Natural killer cell treated with Interleukin-12 subunit alpha and Interleukin-12 subunit beta and Interleukin-15 and Interleukin-18, amount 100 ng/mL, for 72 hours (primary cell): ENCODE results near the gene PLOD2. TPM values are rescaled to one million over a fixed set of nuclear protein-coding genes. Genes with fewer than 3 reads are reported as not detected.

ENCODE experiments used
- ATAC-seq, 2 donors: fragments of 150-1000 bp; cut with Tn5 transposase in 1 of 2; sonication (Bioruptor Pico), chemical (Tn5 transposase) in 1 of 2; 2 replicates each; pipeline ENCODE4 v1.10.0; 2021
- DNase-seq: peaks from one replicate; pipeline ENCODE4 v3.0.0; 2022; ENCODE audit warnings: low spot score
- H3K27ac Mint-ChIP-seq, 2 donors: 1 replicate in 1 of 2; 2 replicates in 1 of 2; pipeline ENCODE4 v1.8.0; 2022; ENCODE audit warnings: mixed read lengths in 2 of 2, mild to moderate bottlenecking in 1 of 2, moderate library complexity in 1 of 2
- H3K27me3 Mint-ChIP-seq, 2 donors: 1 replicate in 1 of 2; 2 replicates in 1 of 2; pipeline ENCODE4 v1.8.0; 2022; ENCODE audit warnings: mixed read lengths in 2 of 2
- H3K36me3 Mint-ChIP-seq: one replicate; pipeline ENCODE4 v1.8.0; 2022; ENCODE audit warnings: mixed read lengths
- H3K4me1 Mint-ChIP-seq, 2 donors: 1 replicate in 1 of 2; 2 replicates in 1 of 2; pipeline ENCODE4 v1.8.0; 2022; ENCODE audit warnings: low read depth in 2 of 2, mixed read lengths in 2 of 2, mild to moderate bottlenecking in 1 of 2
- H3K4me3 Mint-ChIP-seq: one replicate; pipeline ENCODE4 v1.8.0; 2022; ENCODE audit warnings: mixed read lengths
- H3K9me3 Mint-ChIP-seq: 2 replicates; pipeline ENCODE4 v1.8.0; 2022; ENCODE audit warnings: mixed read lengths
- total RNA-seq, 2 donors: library from RNA; stranded (reverse); gene quantifications; one replicate each; pipeline ENCODE4 v1.2.3, GENCODE V29; 2022

Gene PLOD2
- total RNA-seq, 2 donors from 2014 or later = 1.0 to 1.3 TPM

DNA sequence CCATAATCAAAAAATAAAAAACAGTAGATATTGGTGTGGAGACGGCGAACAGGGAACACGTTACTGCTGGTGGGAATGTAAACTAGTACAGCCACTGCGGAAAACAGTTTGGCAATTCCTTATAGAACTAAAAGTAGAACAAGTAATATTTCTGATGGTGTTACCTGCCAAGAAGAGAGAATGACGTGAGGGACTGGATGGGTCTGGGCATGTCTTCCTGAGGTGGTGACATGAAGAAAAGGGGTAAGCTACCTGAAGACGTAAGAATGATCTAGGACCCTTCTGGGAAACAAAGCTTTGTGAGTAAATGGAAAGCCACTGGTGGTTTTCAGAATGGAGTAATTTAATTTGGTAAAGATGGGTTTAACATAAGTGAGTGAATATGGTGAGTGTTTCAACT, 19.4 kb upstream of the PLOD2 start:
- Mint-ChIP-seq H3K4me1 (no peaks in the 10 kb centered on the region), H3K4me3 (no peak overlapping the region), H3K27me3 (peaks cover 0 to 4% of the 10 kb centered on the region in 2 donors), H3K36me3 (no peaks in the 10 kb centered on the region), H3K27ac (no peak overlapping the region), H3K9me3 (no peaks in the 10 kb centered on the region)
- ATAC-seq (no peak), DNase-seq (no peak)

DNA sequence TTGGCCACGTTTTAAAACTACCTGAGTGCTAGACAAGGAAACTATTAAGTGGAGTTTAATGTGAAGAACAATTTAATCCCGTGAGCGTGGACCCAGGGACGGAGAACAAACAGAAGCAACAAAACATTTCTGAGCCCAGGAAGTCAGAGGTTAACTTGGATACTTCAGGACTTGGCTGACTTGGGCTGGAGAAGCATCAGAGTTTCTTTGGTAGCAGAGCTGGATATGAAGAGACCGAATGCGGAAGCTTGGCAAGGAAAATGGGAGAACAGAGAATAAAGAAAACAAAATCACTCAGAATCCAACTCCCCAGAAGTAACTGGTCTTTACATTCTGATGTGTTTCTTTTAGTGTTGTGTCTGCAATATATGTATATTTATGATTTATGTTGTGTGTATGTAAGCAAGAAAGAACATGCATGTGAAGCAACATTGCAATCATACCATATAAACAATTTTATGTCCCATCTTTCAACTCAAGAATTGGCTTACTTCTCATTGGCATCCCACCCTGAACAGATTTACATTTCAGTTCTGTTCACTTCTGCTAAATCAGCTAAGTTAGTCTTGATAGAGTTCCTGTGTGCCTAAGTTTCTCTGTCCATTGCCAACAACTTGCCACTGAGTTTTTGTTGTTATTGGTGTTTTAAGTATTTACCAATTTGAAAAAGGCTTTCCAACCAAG, 17.2 kb upstream of the PLOD2 start:
- Mint-ChIP-seq H3K27me3 (peaks cover under 1 to 6% of the 10 kb centered on the region in 2 donors), H3K36me3 (no peaks in the 10 kb centered on the region), H3K4me3 (no peak overlapping the region), H3K9me3 (peaks cover under 1% of the 10 kb centered on the region), H3K4me1 (no peaks in the 10 kb centered on the region), H3K27ac (no peak overlapping the region)
- DNase-seq (no peak), ATAC-seq (no peak)

DNA sequence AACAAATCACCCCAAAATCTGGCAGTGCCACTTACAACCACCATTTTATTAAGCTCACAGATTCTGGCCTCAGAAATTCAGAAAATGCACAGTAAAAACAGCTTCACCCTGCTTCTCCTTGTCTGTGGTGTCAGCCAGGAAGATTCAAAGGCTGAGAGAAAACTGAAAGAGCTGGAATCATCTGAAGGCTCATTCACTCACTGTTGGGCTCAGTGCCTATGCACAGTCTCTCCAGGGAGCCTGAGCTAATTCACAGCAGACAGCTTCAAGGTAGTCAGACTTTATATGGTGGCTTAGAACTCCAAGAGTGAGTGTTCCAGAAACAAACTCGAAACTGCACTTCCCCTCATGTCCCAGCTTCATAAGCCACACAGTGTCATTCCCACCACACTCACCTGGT, 16.5 kb upstream of the PLOD2 start:
- Mint-ChIP-seq H3K4me1 (no peaks in the 10 kb centered on the region), H3K36me3 (no peaks in the 10 kb centered on the region), H3K27me3 (peaks cover 4 to 12% of the 10 kb centered on the region in 2 donors), H3K27ac (no peak overlapping the region), H3K4me3 (no peak overlapping the region), H3K9me3 (peaks cover 4% of the 10 kb centered on the region)
- DNase-seq = no peak
- ATAC-seq = no peak

DNA sequence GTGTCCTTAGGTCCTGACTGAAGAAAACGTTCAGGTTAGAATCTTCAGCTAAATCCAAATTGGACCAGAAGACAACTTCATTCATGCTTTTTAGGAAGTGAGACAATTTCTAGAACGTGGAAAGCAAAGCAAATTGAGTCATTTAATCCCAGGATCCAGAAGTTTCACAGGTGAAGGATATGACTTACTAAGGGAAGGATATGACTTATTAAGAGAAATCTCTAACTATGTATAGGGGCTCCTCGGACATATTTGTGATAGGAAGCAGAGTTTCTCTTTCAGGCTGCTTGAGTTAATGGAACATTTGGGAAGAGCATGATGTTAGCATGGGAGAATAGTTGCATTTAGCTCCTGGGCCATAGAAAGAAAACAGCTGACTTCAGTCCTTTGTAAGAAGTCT, 16.1 kb upstream of the PLOD2 start:
- ATAC-seq (no peak), DNase-seq (no peak)
- Mint-ChIP-seq H3K27me3 (peaks cover 4 to 12% of the 10 kb centered on the region in 2 donors), H3K27ac (no peak overlapping the region), H3K4me1 (no peaks in the 10 kb centered on the region), H3K9me3 (peaks cover 4% of the 10 kb centered on the region), H3K4me3 (no peak overlapping the region), H3K36me3 (no peaks in the 10 kb centered on the region)

DNA sequence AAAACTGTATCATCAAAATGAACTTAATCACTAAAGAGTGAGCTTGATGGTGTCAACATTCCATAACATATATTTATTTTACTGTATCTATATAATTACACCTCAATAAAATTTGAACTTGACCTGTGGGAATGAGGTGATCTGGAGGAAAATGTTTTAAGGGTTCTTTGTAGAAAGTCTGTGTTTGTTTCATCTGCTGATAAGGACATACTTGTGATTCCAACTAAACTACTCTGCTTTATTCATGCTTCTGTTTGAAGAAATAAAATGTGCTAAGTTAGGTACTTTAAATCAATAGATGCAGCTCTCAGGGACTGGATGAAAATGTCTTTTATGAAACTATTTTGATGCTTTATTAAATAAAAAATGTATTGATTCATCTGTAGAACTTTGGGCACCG, 11.6 kb upstream of the PLOD2 start:
- Mint-ChIP-seq H3K4me1 (no peaks in the 10 kb centered on the region), H3K27ac (no peak overlapping the region), H3K4me3 (no peak overlapping the region), H3K36me3 (no peaks in the 10 kb centered on the region), H3K27me3 (peaks cover 4 to 20% of the 10 kb centered on the region in 2 donors), H3K9me3 (peaks cover 4% of the 10 kb centered on the region)
- ATAC-seq = no peak
- DNase-seq = no peak

DNA sequence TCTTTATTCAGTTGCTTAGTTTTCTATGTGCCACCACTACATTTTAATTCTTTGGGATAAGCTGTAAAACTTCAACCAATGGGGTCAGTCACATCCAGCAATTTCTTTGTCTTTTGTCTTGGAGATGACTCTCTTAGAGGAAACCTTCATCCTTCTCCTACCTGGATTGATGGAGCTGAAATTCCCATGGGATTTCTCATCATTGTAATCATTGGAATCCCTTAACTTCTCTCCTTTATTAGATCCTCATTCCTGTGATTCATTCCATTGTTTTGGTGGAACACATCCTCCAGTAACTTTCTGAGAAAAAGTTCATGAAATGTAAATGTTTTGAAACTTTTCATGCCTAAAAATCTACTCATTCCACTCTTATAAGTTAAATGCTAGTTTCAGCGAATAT, 9.6 kb upstream of the PLOD2 start:
- no peak overlapping the region for H3K4me3 Mint-ChIP-seq
- H3K27me3 Mint-ChIP-seq = peaks cover 4 to 15% of the 10 kb centered on the region in 2 donors
- H3K36me3 Mint-ChIP-seq = no peaks in the 10 kb centered on the region
- H3K9me3 Mint-ChIP-seq = peaks cover 4% of the 10 kb centered on the region
- H3K4me1 Mint-ChIP-seq = no peaks in the 10 kb centered on the region
- DNase-seq (no peak), ATAC-seq (no peak)
- no peak overlapping the region for H3K27ac Mint-ChIP-seq

DNA sequence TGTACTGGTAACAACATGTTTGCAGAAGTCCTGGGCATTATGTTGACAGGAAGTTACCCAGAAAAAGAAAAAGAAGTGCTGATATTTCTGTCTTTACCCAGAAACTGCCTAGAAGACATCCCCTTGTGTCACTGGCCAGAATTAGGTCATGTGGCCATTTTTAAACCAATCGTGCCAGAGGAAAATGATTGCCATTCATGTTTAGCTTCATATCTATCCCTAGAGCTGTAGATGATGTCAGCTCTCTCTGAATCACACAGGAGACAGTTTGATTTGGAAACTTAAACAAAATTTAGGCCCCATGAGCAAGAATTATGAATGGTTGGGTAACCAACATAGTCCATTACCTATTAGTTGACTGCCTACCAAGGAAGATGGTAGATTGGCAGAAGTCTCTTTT, 8.9 kb upstream of the PLOD2 start:
- H3K4me3 Mint-ChIP-seq = no peak overlapping the region
- no peak for DNase-seq

DNA sequence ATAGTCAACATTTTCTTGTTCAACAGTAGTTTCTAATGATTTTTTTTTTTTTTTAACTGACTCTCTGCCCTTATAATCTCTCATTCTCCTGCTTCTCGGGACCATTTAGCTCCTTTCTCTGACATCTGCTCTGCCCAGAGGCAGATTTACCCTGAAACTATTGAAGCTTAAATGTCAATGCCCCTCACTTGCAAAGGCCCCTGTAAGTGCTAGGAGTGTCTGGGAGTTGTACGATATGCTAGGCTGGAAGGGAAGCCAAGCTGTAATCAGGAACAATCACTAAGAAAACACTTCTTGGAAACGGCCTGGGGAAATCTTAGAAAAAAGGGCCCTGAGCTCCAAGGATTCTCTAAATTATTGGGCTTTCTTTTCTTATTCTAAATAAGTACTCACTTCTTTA, 5.8 kb upstream of the PLOD2 start:
- Mint-ChIP-seq H3K4me1 (peaks cover 0 to 5% of the 10 kb centered on the region in 2 donors), H3K36me3 (peaks cover 6% of the 10 kb centered on the region), H3K9me3 (peaks cover 4% of the 10 kb centered on the region), H3K27me3 (peaks cover 10 to 39% of the 10 kb centered on the region in 2 donors), H3K27ac (no peak overlapping the region), H3K4me3 (no peak overlapping the region)
- DNase-seq (no peak), ATAC-seq (no peak)

More for the DNA sequence above, 8.9 kb upstream of the PLOD2 start:
- no peaks in the 10 kb centered on the region for H3K4me1 Mint-ChIP-seq
- ATAC-seq = no peak
- no peak overlapping the region for H3K27ac Mint-ChIP-seq
- no peaks in the 10 kb centered on the region for H3K36me3 Mint-ChIP-seq
- peaks cover 4 to 22% of the 10 kb centered on the region in 2 donors for H3K27me3 Mint-ChIP-seq
- peaks cover 4% of the 10 kb centered on the region for H3K9me3 Mint-ChIP-seq

DNA sequence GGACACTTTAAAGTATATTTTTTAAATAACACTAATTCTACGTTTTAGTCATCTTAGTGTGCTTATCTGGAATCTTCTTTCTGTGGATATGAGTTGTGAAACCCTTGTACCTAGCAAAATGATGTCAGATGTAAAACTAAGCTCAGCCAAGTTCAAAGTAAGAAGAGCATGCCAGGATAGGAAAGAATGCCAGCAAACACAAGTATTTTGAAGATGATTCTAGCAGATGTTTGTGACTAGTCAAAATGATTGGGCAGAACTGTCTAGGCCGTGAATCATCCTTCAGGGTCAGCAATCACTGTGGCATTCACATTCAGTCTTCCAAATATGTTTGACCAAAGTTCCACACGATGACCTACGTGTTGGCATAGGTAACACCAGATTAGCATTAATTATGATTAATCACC, 5.4 kb upstream of the PLOD2 start:
- peaks cover 4% of the 10 kb centered on the region for H3K9me3 Mint-ChIP-seq
- H3K4me1 Mint-ChIP-seq = peaks cover 0 to 5% of the 10 kb centered on the region in 2 donors
- ATAC-seq = no peak
- H3K27ac Mint-ChIP-seq = no peak overlapping the region
- no peak overlapping the region for H3K4me3 Mint-ChIP-seq
- no peak for DNase-seq
- peaks cover 10 to 39% of the 10 kb centered on the region in 2 donors for H3K27me3 Mint-ChIP-seq
- peaks cover 6% of the 10 kb centered on the region for H3K36me3 Mint-ChIP-seq

DNA sequence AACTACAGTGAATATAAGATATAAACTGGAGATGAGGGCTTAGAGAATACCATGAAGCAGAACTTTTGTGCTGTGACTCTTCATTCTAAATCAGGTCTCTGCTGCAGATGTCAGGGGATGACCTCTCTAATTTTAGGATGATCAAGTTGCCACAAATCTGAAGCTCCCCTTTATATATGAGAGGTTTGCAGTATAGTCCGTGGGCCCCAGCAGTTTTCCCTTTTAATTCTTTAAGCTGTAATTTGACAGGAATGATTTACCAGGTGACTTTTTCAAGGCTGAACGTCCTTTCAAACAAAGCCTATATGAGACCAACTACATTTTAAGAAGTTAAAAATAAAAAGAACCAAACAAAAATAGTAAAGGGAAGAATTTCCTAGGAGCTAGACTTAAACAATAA, 4.9 kb upstream of the PLOD2 start:
- Mint-ChIP-seq H3K4me1 (peaks cover 0 to 5% of the 10 kb centered on the region in 2 donors), H3K4me3 (no peak overlapping the region), H3K36me3 (peaks cover 6% of the 10 kb centered on the region), H3K27ac (no peak overlapping the region), H3K27me3 (peaks cover 10 to 35% of the 10 kb centered on the region in 2 donors), H3K9me3 (peaks cover 4% of the 10 kb centered on the region)
- ATAC-seq (no peak), DNase-seq (no peak)

DNA sequence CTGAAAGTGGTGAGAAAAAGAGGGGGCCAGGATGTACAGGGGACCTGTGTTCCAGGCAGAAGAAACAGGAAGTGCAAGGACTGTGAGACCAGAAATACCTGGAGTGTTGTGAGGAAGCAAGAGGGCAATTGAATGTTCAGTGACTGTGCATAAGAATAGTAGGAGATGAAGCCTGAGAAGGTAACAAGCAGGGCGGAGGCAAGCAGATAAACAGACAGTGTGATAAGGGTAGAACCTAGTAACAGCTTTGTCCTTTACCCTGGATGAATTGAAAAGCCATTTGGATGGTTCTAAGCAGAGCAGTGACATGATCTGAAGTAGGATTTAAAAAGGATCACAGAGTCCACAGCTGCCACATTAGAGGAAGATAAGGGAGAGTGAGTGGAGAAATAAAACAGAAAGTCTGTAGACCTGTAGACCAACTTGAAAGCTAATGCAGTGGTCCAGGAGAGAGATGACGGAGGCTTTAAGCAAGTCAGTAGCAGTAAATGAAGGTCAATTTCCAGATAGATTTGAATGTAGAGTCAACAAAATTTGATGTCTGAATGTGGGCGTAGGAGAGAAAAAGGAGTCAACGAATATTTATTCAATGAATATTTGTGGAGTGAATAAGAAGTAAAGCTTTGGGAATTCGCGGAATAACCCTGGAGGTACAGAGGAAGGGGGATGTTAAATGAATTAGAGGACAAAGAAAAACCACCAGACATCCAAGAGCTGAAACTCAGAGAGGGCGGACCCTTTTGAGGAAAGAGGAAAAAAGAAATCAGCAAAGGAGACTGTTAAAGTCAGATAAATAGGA, 4.2 kb upstream of the PLOD2 start:
- no peak for ATAC-seq
- peaks cover 0 to 5% of the 10 kb centered on the region in 2 donors for H3K4me1 Mint-ChIP-seq
- no peak overlapping the region for H3K4me3 Mint-ChIP-seq
- peaks cover 4% of the 10 kb centered on the region for H3K9me3 Mint-ChIP-seq
- DNase-seq = no peak
- no peak overlapping the region for H3K27ac Mint-ChIP-seq
- H3K27me3 Mint-ChIP-seq = peaks cover 12 to 33% of the 10 kb centered on the region in 2 donors
- H3K36me3 Mint-ChIP-seq = peaks cover 6% of the 10 kb centered on the region

DNA sequence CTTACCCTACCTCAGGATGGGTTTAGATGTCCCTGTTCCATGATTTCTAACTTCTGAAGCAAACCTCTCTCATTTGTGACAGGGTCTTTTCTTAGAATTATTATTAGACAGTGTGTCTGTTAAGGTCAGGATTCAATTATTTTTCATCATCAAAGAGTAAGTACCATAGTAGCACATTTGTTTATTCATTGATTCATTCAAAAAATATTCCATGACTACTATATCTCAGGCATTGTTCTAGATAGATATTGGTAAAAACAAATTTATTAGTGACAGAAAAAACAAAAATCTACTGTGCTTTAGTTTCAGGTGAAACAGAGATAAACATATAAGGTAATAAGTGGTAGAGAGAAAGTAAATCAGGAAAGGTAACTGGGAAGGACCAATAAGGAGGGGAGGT, 3.5 kb upstream of the PLOD2 start:
- H3K4me3 Mint-ChIP-seq = no peak overlapping the region
- ATAC-seq (no peak), DNase-seq (no peak)
- H3K27ac Mint-ChIP-seq = no peak overlapping the region
- peaks cover 12% of the 10 kb centered on the region for H3K36me3 Mint-ChIP-seq
- peaks cover 3 to 11% of the 10 kb centered on the region in 2 donors for H3K4me1 Mint-ChIP-seq
- peaks cover 17 to 40% of the 10 kb centered on the region in 2 donors for H3K27me3 Mint-ChIP-seq
- peaks cover 4% of the 10 kb centered on the region for H3K9me3 Mint-ChIP-seq

DNA sequence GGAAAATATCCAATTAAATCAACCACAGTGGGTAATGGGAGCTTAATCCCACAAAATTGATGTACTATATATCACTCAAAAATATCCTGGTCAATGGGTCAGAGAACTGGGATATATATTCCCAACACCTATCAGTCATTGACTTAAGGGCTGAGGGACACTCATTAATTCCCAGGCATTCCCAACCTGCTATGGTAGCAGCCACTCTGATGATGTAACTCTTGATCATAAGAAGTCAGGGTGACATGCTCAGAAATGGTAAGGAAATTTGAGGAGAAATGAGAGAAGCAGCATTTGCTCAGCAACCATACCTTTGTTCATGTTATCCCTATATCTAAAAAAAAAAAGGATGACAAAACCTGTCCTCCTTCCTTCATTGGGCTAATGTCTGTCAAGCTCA, 3.1 kb upstream of the PLOD2 start:
- Mint-ChIP-seq H3K4me1 (peaks cover 3 to 11% of the 10 kb centered on the region in 2 donors), H3K27ac (no peak overlapping the region), H3K4me3 (no peak overlapping the region), H3K36me3 (peaks cover 12% of the 10 kb centered on the region), H3K9me3 (peaks cover 4% of the 10 kb centered on the region), H3K27me3 (peaks cover 18 to 43% of the 10 kb centered on the region in 2 donors)
- no peak for ATAC-seq
- no peak for DNase-seq

DNA sequence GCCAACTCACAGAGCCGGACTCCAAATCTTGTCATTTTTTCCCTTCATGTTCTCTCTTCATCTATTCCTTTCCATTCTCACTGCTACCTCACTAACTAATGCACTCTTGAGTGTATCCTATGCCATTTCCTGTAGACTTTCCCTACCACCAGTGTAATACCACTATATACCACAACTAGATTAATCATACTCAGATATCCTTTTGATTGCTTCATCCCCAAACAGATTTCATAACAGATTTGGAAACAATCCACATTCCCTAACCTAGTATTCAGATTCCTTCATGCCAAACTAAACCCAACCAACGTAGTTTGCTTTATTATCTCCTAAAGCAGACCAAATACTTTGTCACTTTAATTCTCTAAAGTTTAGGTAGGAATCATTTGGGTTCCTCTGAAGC, 2.6 kb upstream of the PLOD2 start:
- H3K36me3 Mint-ChIP-seq = peaks cover 12% of the 10 kb centered on the region
- no peak overlapping the region for H3K27ac Mint-ChIP-seq
- peaks cover 3 to 11% of the 10 kb centered on the region in 2 donors for H3K4me1 Mint-ChIP-seq
- DNase-seq (no peak), ATAC-seq (no peak)
- no peak overlapping the region for H3K4me3 Mint-ChIP-seq
- peaks cover 4% of the 10 kb centered on the region for H3K9me3 Mint-ChIP-seq
- H3K27me3 Mint-ChIP-seq = peaks cover 20 to 46% of the 10 kb centered on the region in 2 donors
